Spleen (tissue), 11 donors: ENCODE data around the gene LTBP1. TPM values are rescaled to one million over a fixed set of nuclear protein-coding genes. Genes with fewer than 3 reads are reported as not detected.

ENCODE experiments used
- DNase-seq: peaks from one replicate; pipeline ENCODE4 v3.0.0-alpha.2; 2020
- H3K27ac ChIP-seq, 8 donors: fragments of 200-600 bp; sonication (generic) in 7 of 8; 1 replicate in 4 of 8; 2 replicates in 4 of 8; pipeline versions ENCODE4 v1.5.0 to v1.8.0; 2016 to 2021; ENCODE audit warnings: inconsistent platforms in 4 of 8, mild to moderate bottlenecking in 4 of 8, moderate library complexity in 1 of 8
- H3K27me3 ChIP-seq, 7 donors: fragments of 200-600 bp; sonication (generic) in 6 of 7; replicated peaks in 1 of 7; 1 replicate in 4 of 7; 2 replicates in 3 of 7; pipeline versions ENCODE4 v1.5.0 to v1.8.0; 2016 to 2021; ENCODE audit warnings: inconsistent platforms in 3 of 7, mild to moderate bottlenecking in 1 of 7
- H3K36me3 ChIP-seq, 6 donors: fragments of 200-600 bp; sonication (generic) in 5 of 6; 1 replicate in 4 of 6; 2 replicates in 2 of 6; pipeline versions ENCODE4 v1.5.0 to v1.8.0; 2016 to 2021; ENCODE audit warnings: inconsistent platforms in 2 of 6
- H3K4me1 ChIP-seq, 6 donors: fragments of 200-600 bp; sonication (generic) in 5 of 6; 1 replicate in 3 of 6; 2 replicates in 3 of 6; pipeline versions ENCODE4 v1.5.0 to v1.8.0; 2016 to 2021; ENCODE audit warnings: inconsistent platforms in 3 of 6
- H3K4me3 ChIP-seq, 8 donors: fragments of 200-600 bp; sonication (generic) in 7 of 8; 1 replicate in 4 of 8; 2 replicates in 4 of 8; pipeline versions ENCODE4 v1.5.0 to v1.8.0; 2016 to 2021; ENCODE audit warnings: inconsistent platforms in 4 of 8, mild to moderate bottlenecking in 4 of 8, moderate library complexity in 2 of 8
- H3K9me3 ChIP-seq, 8 donors: fragments of 200-600 bp; sonication (generic) in 7 of 8; 1 replicate in 4 of 8; 2 replicates in 4 of 8; pipeline versions ENCODE4 v1.5.0 to v1.8.0; 2016 to 2021; ENCODE audit warnings: inconsistent platforms in 4 of 8
- CTCF ChIP-seq, 11 experiments: fragments of 200-600 bp in 7 of 11; fragments of 450-650 bp in 4 of 11; sonication (generic) in 4 of 11; IDR thresholded peaks in 8 of 11; conservative IDR thresholded peaks in 3 of 11; 1 replicate in 7 of 11; 2 replicates in 4 of 11; pipeline versions ENCODE4 v1.4.0 to v1.8.0; 2016 to 2021; ENCODE audit warnings: antibody characterized with exemption in 11 of 11, inconsistent platforms in 4 of 11, mild to moderate bottlenecking in 1 of 11
- POLR2A ChIP-seq, 3 donors: fragments of 450-650 bp; IDR thresholded peaks; one replicate each; pipeline ENCODE4 v1.5.1; 2017; ENCODE audit warnings: antibody characterized with exemption in 3 of 3, mild to moderate bottlenecking in 1 of 3
- POLR2AphosphoS5 ChIP-seq, 3 donors: sonication (generic); formaldehyde crosslinking; IDR thresholded peaks; one replicate each; pipeline ENCODE4 v1.5.1; 2017; ENCODE audit warnings: antibody characterized with exemption in 3 of 3
- WGBS, 5 donors: extraction: QIAGEN DNeasy Blood & Tissue Kit in 3 of 5; methylation state at CpG; one replicate each; pipeline versions ENCODE4 v1.1.5 to v1.1.7; 2013 to 2018; 5-methylcytosine and 5-hydroxymethylcytosine counted together
- intact Hi-C: fragments of 100-400 bp; cut with DNase I; formaldehyde crosslinking; loops from one replicate; pipeline ENCODE4 v1.15.0; 2023; ENCODE audit warnings: low total_unique reads
- polyA plus RNA-seq, 3 donors: library from polyadenylated mRNA; stranded (reverse); fragments of 200-250 nt; gene quantifications; one replicate each; pipeline ENCODE4 v1.2.1, GENCODE V29; 2013
- total RNA-seq, 7 donors: library from RNA; depleted of rRNA in 3 of 7; stranded (reverse); fragments of >200 nt in 3 of 7; fragmentation: NEBNext Ultra II Directional in 4 of 7; extraction: Animal tissue kit (Norgen Biotek cat#: 25700) in 4 of 7; gene quantifications; one replicate each; pipeline versions ENCODE4 v1.1.0 to v1.2.1, GENCODE V29; 2016 to 2021
- donor health status: healthy with polysubstance abuse.
- donor health status: DM: no; HTN: no; CAD: no; lungs with moderate emphysema.
- donor health status: DM: no; HTN: no; CAD: no.
- donor health status: Bipolar disorder and iron deficiency.
- donor health status: healthy.
- donor health status: DM: no; HTN: no; CAD: no.
- donor health status: DM: yes; HTN: yes; CAD: no.

Gene LTBP1
- total and polyA plus RNA-seq, 10 donors, result 6.8 to 28.0 (median 13.3) TPM

DNA sequence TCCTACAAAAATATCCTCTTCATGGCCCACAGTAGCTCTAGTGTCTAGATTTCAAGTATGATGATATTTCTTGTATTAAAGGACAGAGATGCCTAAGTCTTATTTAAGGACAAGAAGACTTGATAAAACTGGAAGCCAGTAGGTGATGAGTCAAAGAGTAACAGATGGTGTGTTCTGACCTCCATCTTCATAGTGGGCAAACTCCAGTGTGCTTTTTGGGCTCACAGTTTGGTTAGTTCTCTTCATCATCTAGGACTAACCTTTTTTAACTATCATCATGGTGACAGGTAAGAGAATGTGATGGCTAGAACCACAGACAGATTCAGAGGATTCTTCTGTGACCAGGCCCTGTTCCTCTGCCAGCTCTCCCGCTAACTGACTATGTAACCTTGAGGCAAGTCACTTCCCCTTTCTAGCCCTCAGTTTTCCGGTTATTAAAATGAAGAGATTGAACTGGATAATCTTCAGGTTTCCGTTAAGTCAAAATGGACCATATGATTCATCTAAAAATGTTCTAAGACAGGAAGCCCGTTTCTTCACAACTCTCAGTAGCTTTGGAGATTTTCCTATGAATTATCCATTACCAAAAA is 389.4 kb downstream of the LTBP1 start:
- no peaks in the 10 kb centered on the region for H3K36me3 ChIP-seq
- WGBS, 5 donors, result 24 to 49% (median 30%) methylated on average over 4 of the region's 4 CpGs
- intact Hi-C loops, result no loop called here
- H3K27me3 ChIP-seq, result no peaks in the 10 kb centered on the region
- H3K9me3 ChIP-seq, result no peaks in the 10 kb centered on the region
- no peak for DNase-seq
- H3K27ac ChIP-seq, result peak overlapping the region in 7 of 8 donors; percentile 8 to 54 (median 47)
- no peak for TF ChIP-seq POLR2AphosphoS5 (IDR thresholded peaks at IDR 0.05)
- no peak for TF ChIP-seq POLR2A (IDR thresholded peaks at IDR 0.05)
- no peak for TF ChIP-seq CTCF (IDR thresholded peaks at IDR 0.05 in 8 of 11, conservative IDR thresholded peaks at IDR 0.05 in 3 of 11)
- H3K4me1 ChIP-seq, result peaks cover 0 to 25% (median 7%) of the 10 kb centered on the region in 6 donors
- peak overlapping the region in 1 of 8 donors; percentile 26 for H3K4me3 ChIP-seq

GRCh38 chr2:33337385-33337960 is 390.7 kb downstream of the LTBP1 start:
- Histone ChIP-seq H3K36me3 (no peaks in the 10 kb centered on the region), H3K27me3 (no peaks in the 10 kb centered on the region), H3K4me1 (peaks cover 0 to 36% (median 8%) of the 10 kb centered on the region in 6 donors), H3K27ac (no peak overlapping the region), H3K9me3 (no peaks in the 10 kb centered on the region), H3K4me3 (no peak overlapping the region)
- DNase-seq, result no peak
- no peak for TF ChIP-seq POLR2A (IDR thresholded peaks at IDR 0.05)
- TF ChIP-seq CTCF (IDR thresholded peaks at IDR 0.05 in 8 of 11, conservative IDR thresholded peaks at IDR 0.05 in 3 of 11), result no peak
- TF ChIP-seq POLR2AphosphoS5 (IDR thresholded peaks at IDR 0.05), result no peak
- intact Hi-C loops, result no loop called here
- 87 to 97% (median 94%) methylated on average over 7 of the region's 7 CpGs for WGBS, 5 donors

DNA sequence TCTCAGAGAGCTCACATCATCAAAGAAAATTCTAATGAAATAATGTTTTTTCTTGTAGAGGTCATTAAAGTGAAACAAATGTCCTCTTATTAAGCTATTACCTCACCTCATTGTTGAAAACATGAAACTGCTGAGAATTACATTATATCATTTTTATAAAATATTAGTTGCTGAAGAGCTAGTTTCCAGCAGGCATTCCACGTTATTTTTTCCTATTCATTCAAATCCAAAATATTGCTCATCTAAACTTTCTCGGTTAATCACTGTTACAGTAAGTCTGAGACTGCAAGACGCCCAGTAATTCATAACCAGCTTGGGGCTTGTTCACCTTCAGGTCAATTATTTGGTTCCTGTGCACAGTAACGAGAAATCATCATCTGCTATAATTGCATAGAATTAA is 391.2 kb downstream of the LTBP1 start:
- WGBS, 5 donors, result 73 to 86% (median 83%) methylated on average over 4 of the region's 4 CpGs
- Histone ChIP-seq H3K9me3 (no peaks in the 10 kb centered on the region), H3K27ac (no peak overlapping the region), H3K36me3 (no peaks in the 10 kb centered on the region), H3K4me3 (no peak overlapping the region), H3K4me1 (peaks cover 0 to 36% (median 8%) of the 10 kb centered on the region in 6 donors), H3K27me3 (no peaks in the 10 kb centered on the region)
- intact Hi-C loops, result no loop called here
- no peak for TF ChIP-seq POLR2A (IDR thresholded peaks at IDR 0.05)
- no peak for TF ChIP-seq CTCF (IDR thresholded peaks at IDR 0.05 in 8 of 11, conservative IDR thresholded peaks at IDR 0.05 in 3 of 11)
- no peak for TF ChIP-seq POLR2AphosphoS5 (IDR thresholded peaks at IDR 0.05)
- no peak for DNase-seq

DNA sequence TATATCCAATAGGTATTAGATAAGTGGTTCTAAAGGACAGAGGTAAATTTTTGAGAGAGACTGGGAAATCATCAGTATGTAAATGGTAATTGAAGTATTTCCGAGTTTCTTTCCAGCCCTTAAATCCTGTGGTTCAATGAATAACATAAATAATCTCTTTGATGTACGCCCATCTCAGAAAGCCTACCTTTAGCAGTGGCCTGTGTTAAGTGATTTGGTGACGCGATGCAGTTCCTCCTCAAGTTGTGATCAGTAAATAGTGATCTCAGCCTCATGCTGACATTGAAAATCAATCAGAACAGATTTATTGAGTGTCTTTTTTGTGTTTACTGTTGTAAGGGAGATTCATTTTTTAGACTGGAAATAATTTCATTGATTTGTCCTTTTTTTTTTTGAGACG is 392.5 kb downstream of the LTBP1 start:
- H3K9me3 ChIP-seq, result no peaks in the 10 kb centered on the region
- 76 to 92% (median 89%) methylated on average over 5 of the region's 5 CpGs for WGBS, 5 donors
- no peak overlapping the region for H3K4me3 ChIP-seq
- no peaks in the 10 kb centered on the region for H3K36me3 ChIP-seq
- H3K27me3 ChIP-seq, result no peaks in the 10 kb centered on the region
- H3K27ac ChIP-seq, result no peak overlapping the region
- no peak for TF ChIP-seq POLR2A (IDR thresholded peaks at IDR 0.05)
- TF ChIP-seq POLR2AphosphoS5 (IDR thresholded peaks at IDR 0.05), result no peak
- no peak for TF ChIP-seq CTCF (IDR thresholded peaks at IDR 0.05 in 8 of 11, conservative IDR thresholded peaks at IDR 0.05 in 3 of 11)
- no peak for DNase-seq
- peaks cover 0 to 36% (median 8%) of the 10 kb centered on the region in 6 donors for H3K4me1 ChIP-seq
- intact Hi-C loops, result no loop called here
